ENCODE measurements around the gene HEATR5B. TPM values are rescaled to one million over a fixed set of nuclear protein-coding genes. Genes with fewer than 3 reads are reported as not detected.
A peak's percentile ranks its signal among the peaks of the same experiment; 100 is the strongest.

HEATR5B gene
- total and polyA plus RNA-seq, 10 of the 15 experiments (the other 5 are each of a cell fraction or from before 2014, with no cell fraction given) = 4.1 to 34.7 (median 17.7) TPM

GRCh38 chr2:37090019-37090477 lies 5.9 kb upstream of the HEATR5B start (continued):
- no peak for TF ChIP-seq ZBTB4 (CRISPR knock-in tag; IDR thresholded peaks at IDR 0.05)
- no peak for TF ChIP-seq MYC (IDR thresholded peaks at IDR 0.05; ENCODE audit: insufficient read depth, insufficient read length, insufficient replicate concordance, low read length, severe bottlenecking)
- TF ChIP-seq FOXM1 (IDR thresholded peaks at IDR 0.05; ENCODE audit: low read depth, low read length) = peak; percentile 75; the same call in 1 of the 2 replicates
- TF ChIP-seq IKZF2 (IDR thresholded peaks at IDR 0.05) = peak; percentile 67 to 77
- TF ChIP-seq CEBPB (IDR thresholded peaks at IDR 0.05; ENCODE audit: borderline replicate concordance in 1 of 2, low read depth in 2 of 2, low read length in 2 of 2) = no peak
- TF ChIP-seq RCOR1 (conservative IDR thresholded peaks at IDR 0.05; ENCODE audit: low read depth, low read length) = peak; percentile 93; the same call in 1 of the 2 replicates
- TF ChIP-seq MEF2B (IDR thresholded peaks at IDR 0.05; ENCODE audit: partially characterized antibody, poor library complexity, severe bottlenecking) = peak; percentile 96
- TF ChIP-seq SMC3 (IDR thresholded peaks at IDR 0.05; ENCODE audit: borderline replicate concordance, low read length) = no peak
- TF ChIP-seq CBFB (IDR thresholded peaks at IDR 0.05; ENCODE audit: low read depth) = no peak
- peak; percentile 59; the same call in 1 of the 2 replicates for TF ChIP-seq BMI1 (IDR thresholded peaks at IDR 0.05; ENCODE audit: borderline replicate concordance)
- TF ChIP-seq YY1 (IDR thresholded peaks at IDR 0.05; ENCODE audit: low read depth, low read length) = peak; percentile 74
- no peak for TF ChIP-seq TCF12 (IDR thresholded peaks at IDR 0.05; ENCODE audit: low read depth, low read length)
- TF ChIP-seq HDGF (IDR thresholded peaks at IDR 0.05) = no peak
- 0 out of 2 replicates have a peak, but pooled peaks have one; percentile 77 for TF ChIP-seq STAT3 (IDR thresholded peaks at IDR 0.05; ENCODE audit: low read depth, low read length)
- no peak for TF ChIP-seq ELK1 (IDR thresholded peaks at IDR 0.05; ENCODE audit: low read depth, low read length)
- 0 out of 4 replicates have a peak, but pooled peaks of 1 of the 2 experiments have one; percentile 8 for TF ChIP-seq BHLHE40 (IDR thresholded peaks at IDR 0.05; ENCODE audit: borderline replicate concordance in 1 of 2, low read depth in 2 of 2, low read length in 1 of 2)
- no peak for TF ChIP-seq CBX5 (IDR thresholded peaks at IDR 0.05; ENCODE audit: low read depth)
- 0 out of 3 replicates have a peak, but pooled peaks have one; percentile 43 for TF ChIP-seq POU2F2 (IDR thresholded peaks at IDR 0.05; ENCODE audit: borderline replicate concordance, low read depth, low read length)
- TF ChIP-seq MEF2A (IDR thresholded peaks at IDR 0.05; ENCODE audit: insufficient read depth, low read depth, low read length) = peak; percentile 97
- no peak; the same call in 1 of the 2 replicates for TF ChIP-seq BACH1 (IDR thresholded peaks at IDR 0.05; ENCODE audit: borderline replicate concordance)
- no peak for TF ChIP-seq ZNF622 (IDR thresholded peaks at IDR 0.05)
- no peak for TF ChIP-seq NFXL1 (IDR thresholded peaks at IDR 0.05; ENCODE audit: borderline replicate concordance)
- TF ChIP-seq ZNF687 (IDR thresholded peaks at IDR 0.05) = peak; percentile 68
- TF ChIP-seq ZBED1 (IDR thresholded peaks at IDR 0.05; ENCODE audit: borderline replicate concordance) = 0 out of 2 replicates have a peak, but pooled peaks have one; percentile 22

Measured in GM12878 (cell line).